HepG2 (cell line): ENCODE data around the gene STARD10. TPM values are rescaled to one million over a fixed set of nuclear protein-coding genes. Genes with fewer than 3 reads are reported as not detected.

Experiments
- EP300 ChIP-seq, 3 experiments: sonication (generic) in 1 of 3; formaldehyde crosslinking in 1 of 3; IDR thresholded peaks; 2 replicates each; pipeline versions ENCODE4 v1.5.1 to v1.6.1; 2011 to 2020; ENCODE audit warnings: low read depth in 2 of 3, low read length in 2 of 3, borderline replicate concordance in 1 of 3, improper control_type of control experiment in 1 of 3, mild to moderate bottlenecking in 1 of 3, missing genetic modification reagents in 1 of 3, moderate library complexity in 1 of 3
- GPN1 ChIP-seq: sonication (generic); formaldehyde crosslinking; IDR thresholded peaks from 2 replicates; pipeline ENCODE4 v1.5.1; 2020; ENCODE audit warnings: missing genetic modification reagents, borderline replicate concordance
- MYNN ChIP-seq: sonication (generic); formaldehyde crosslinking; IDR thresholded peaks from 2 replicates; pipeline ENCODE4 v1.4.0; 2020; ENCODE audit warnings: mild to moderate bottlenecking, low read depth, missing genetic modification reagents
- SCMH1 ChIP-seq: sonication (generic); formaldehyde crosslinking; IDR thresholded peaks from 2 replicates; pipeline ENCODE4 v1.9.0; 2021; ENCODE audit warnings: missing genetic modification reagents, mild to moderate bottlenecking, borderline replicate concordance
- SMAD9 ChIP-seq: sonication (generic); formaldehyde crosslinking; IDR thresholded peaks from 2 replicates; pipeline ENCODE4 v1.5.1; 2020; ENCODE audit warnings: mild to moderate bottlenecking, missing genetic modification reagents
- SMYD3 ChIP-seq: sonication (generic); formaldehyde crosslinking; IDR thresholded peaks from 2 replicates; pipeline ENCODE4 v1.8.1; 2023; ENCODE audit warnings: mild to moderate bottlenecking, missing genetic modification reagents
- ZMYM4 ChIP-seq: sonication (generic); formaldehyde crosslinking; IDR thresholded peaks from 2 replicates; pipeline ENCODE4 v1.8.1; 2023; ENCODE audit warnings: mild to moderate bottlenecking, missing genetic modification reagents
- ZNF142 ChIP-seq: sonication (generic); formaldehyde crosslinking; IDR thresholded peaks from 2 replicates; pipeline ENCODE4 v1.4.0; 2020; ENCODE audit warnings: missing genetic modification reagents
- ZNF318 ChIP-seq: sonication (generic); formaldehyde crosslinking; IDR thresholded peaks from 2 replicates; pipeline ENCODE4 v1.4.0; 2020; ENCODE audit warnings: mild to moderate bottlenecking, missing genetic modification reagents
- ZNF350 ChIP-seq: sonication (generic); formaldehyde crosslinking; IDR thresholded peaks from 2 replicates; pipeline ENCODE4 v1.4.0; 2020; ENCODE audit warnings: mild to moderate bottlenecking, low read depth, missing genetic modification reagents, borderline replicate concordance
- polyA plus RNA-seq, 8 experiments: library from polyadenylated mRNA; depleted of rRNA in 3 of 8; stranded (reverse) in 7 of 8; unstranded in 1 of 8; fragments of >200 nt; fragmentation: Illumina TruSeq in 4 of 8; extraction: Trizol in 4 of 8; gene quantifications; 2 replicates each; pipeline versions ENCODE4 v1.2.1 to v1.2.3, GENCODE V29; 2011 to 2016; ENCODE audit warnings: low read depth in 4 of 8, missing spikeins in 1 of 8, mixed read lengths in 1 of 8; ENCODE audit not compliant: insufficient read depth in 1 of 8
- total RNA-seq, 5 experiments: library from RNA; depleted of rRNA; stranded (reverse); fragments of >200 nt; fragmentation: Illumina TruSeq; extraction: Trizol; gene quantifications; 2 replicates each; pipeline ENCODE4 v1.2.3, GENCODE V29; 2016; ENCODE audit warnings: low read depth in 1 of 5
- TF ChIP-seq, protein P1 (sequence below): sonication (generic); formaldehyde crosslinking; IDR thresholded peaks from 2 replicates; pipeline ENCODE4 v1.4.0; 2020; ENCODE audit warnings: missing genetic modification reagents

The STARD10 gene
- total and polyA plus RNA-seq, 2 of the 13 experiments (the other 11 are each of a cell fraction or from before 2014, with no cell fraction given): 260 to 341 TPM

- TF ChIP-seq ZNF350 (CRISPR knock-in tag): peak; percentile 32; the same call in 1 of the 2 replicates
- no peak for TF ChIP-seq ZNF318 (CRISPR knock-in tag)
- no peak for TF ChIP-seq SCMH1 (CRISPR knock-in tag)
- 0 out of 2 replicates have a peak, but pooled peaks have one; percentile 64 for TF ChIP-seq ZNF142 (CRISPR knock-in tag)
- no peak for TF ChIP-seq MYNN (CRISPR knock-in tag)
- TF ChIP-seq GPN1 (CRISPR knock-in tag): no peak
- TF ChIP-seq SMYD3: no peak
- TF ChIP-seq ZMYM4 (CRISPR knock-in tag): peak; percentile 45; the same call in 1 of the 2 replicates
- TF ChIP-seq, protein P1, sequence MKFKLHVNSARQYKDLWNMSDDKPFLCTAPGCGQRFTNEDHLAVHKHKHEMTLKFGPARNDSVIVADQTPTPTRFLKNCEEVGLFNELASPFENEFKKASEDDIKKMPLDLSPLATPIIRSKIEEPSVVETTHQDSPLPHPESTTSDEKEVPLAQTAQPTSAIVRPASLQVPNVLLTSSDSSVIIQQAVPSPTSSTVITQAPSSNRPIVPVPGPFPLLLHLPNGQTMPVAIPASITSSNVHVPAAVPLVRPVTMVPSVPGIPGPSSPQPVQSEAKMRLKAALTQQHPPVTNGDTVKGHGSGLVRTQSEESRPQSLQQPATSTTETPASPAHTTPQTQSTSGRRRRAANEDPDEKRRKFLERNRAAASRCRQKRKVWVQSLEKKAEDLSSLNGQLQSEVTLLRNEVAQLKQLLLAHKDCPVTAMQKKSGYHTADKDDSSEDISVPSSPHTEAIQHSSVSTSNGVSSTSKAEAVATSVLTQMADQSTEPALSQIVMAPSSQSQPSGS (CRISPR knock-in tag): no peak
- no peak; a peak in 1 of 4 replicates for TF ChIP-seq EP300 (IDR thresholded peaks at IDR 0.05; ENCODE audit: low read depth in 2 of 2, low read length in 2 of 2)
- TF ChIP-seq EP300 (CRISPR knock-in tag; IDR thresholded peaks at IDR 0.05; ENCODE audit: borderline replicate concordance): peak; percentile 40; the same call in 1 of the 2 replicates
- 0 out of 2 replicates have a peak, but pooled peaks have one; percentile 11 for TF ChIP-seq SMAD9 (CRISPR knock-in tag)
Measured at GRCh38 chr11:72782081-72782920, 11.5 kb downstream of the STARD10 start (continued).
